ENCODE measurements around the gene WNT7B.

GRCh38 chr22:45878901-45879551, 97.9 kb downstream of the WNT7B start:
- TF ChIP-seq, protein P1, sequence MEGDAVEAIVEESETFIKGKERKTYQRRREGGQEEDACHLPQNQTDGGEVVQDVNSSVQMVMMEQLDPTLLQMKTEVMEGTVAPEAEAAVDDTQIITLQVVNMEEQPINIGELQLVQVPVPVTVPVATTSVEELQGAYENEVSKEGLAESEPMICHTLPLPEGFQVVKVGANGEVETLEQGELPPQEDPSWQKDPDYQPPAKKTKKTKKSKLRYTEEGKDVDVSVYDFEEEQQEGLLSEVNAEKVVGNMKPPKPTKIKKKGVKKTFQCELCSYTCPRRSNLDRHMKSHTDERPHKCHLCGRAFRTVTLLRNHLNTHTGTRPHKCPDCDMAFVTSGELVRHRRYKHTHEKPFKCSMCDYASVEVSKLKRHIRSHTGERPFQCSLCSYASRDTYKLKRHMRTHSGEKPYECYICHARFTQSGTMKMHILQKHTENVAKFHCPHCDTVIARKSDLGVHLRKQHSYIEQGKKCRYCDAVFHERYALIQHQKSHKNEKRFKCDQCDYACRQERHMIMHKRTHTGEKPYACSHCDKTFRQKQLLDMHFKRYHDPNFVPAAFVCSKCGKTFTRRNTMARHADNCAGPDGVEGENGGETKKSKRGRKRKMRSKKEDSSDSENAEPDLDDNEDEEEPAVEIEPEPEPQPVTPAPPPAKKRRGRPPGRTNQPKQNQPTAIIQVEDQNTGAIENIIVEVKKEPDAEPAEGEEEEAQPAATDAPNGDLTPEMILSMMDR (IDR thresholded peaks at IDR 0.05), result no peak
- TF ChIP-seq ZNF671 (CRISPR knock-in tag; IDR thresholded peaks at IDR 0.05) (no peak), TCF7 (CRISPR knock-in tag; IDR thresholded peaks at IDR 0.05; ENCODE audit: low read depth) (no peak), EMX1 (CRISPR knock-in tag; IDR thresholded peaks at IDR 0.05) (no peak), FOXK1 (CRISPR knock-in tag; IDR thresholded peaks at IDR 0.05) (no peak)
